Stimulated activated CD4-positive, alpha-beta T cell treated with anti-CD3 and anti-CD28 coated beads, Interleukin-12 subunit alpha, Interleukin-12 subunit beta, amount 100 ng/mL, for 4 hours (primary cell): ENCODE data around the gene AP2A2.

Experiments
- DNase-seq: peaks from one replicate; pipeline ENCODE4 v3.0.0-alpha.2; 2020

The AP2A2 gene

GRCh38 chr11:899724-900123 lies 25.9 kb upstream of the AP2A2 start:
- DNase-seq, result no peak

GRCh38 chr11:900545-900944 lies 25.1 kb upstream of the AP2A2 start:
- no peak for DNase-seq

GRCh38 chr11:901452-902061 lies 24.1 kb upstream of the AP2A2 start:
- DNase-seq, result no peak

- DNase-seq, result no peak
These were observed 21.3 kb upstream of the AP2A2 start for GRCh38 chr11:904380-904779.

GRCh38 chr11:905952-906351 lies 19.7 kb upstream of the AP2A2 start:
- DNase-seq, result no peak

- DNase-seq, result no peak
These were observed 18.0 kb upstream of the AP2A2 start for GRCh38 chr11:907668-908067.

- no peak for DNase-seq
These were observed 17.4 kb upstream of the AP2A2 start for GRCh38 chr11:908273-908672.

GRCh38 chr11:909406-909805 lies 16.3 kb upstream of the AP2A2 start:
- no peak for DNase-seq

GRCh38 chr11:910044-910588 lies 15.6 kb upstream of the AP2A2 start:
- DNase-seq, result no peak

GRCh38 chr11:910589-911030 lies 15.1 kb upstream of the AP2A2 start, which contains the start of gene CHID1:
Gene CHID1 (minus strand): TSS chr11:910810. CDS start chr11:904816, 5,994 bp downstream.
- DNase-seq, result peak; percentile 84

- DNase-seq, result peak; percentile 46
These were observed 14.4 kb upstream of the AP2A2 start for GRCh38 chr11:911031-911889.

GRCh38 chr11:911890-912219 lies 13.8 kb upstream of the AP2A2 start:
- no peak for DNase-seq

GRCh38 chr11:912266-912665 lies 13.4 kb upstream of the AP2A2 start:
- no peak for DNase-seq

GRCh38 chr11:913043-913442 lies 12.6 kb upstream of the AP2A2 start:
- no peak for DNase-seq

- no peak for DNase-seq
These were observed 11.5 kb upstream of the AP2A2 start for GRCh38 chr11:914204-914603.

- no peak for DNase-seq
These were observed 10.7 kb upstream of the AP2A2 start for GRCh38 chr11:914747-915501.

- DNase-seq, result no peak
These were observed 8.2 kb upstream of the AP2A2 start for GRCh38 chr11:917426-917825.

GRCh38 chr11:921921-922678 lies 3.6 kb upstream of the AP2A2 start:
- DNase-seq, result no peak

GRCh38 chr11:923691-924405 lies 1.8 kb upstream of the AP2A2 start:
- DNase-seq, result no peak

- DNase-seq, result no peak
These were observed 1.1 kb upstream of the AP2A2 start for GRCh38 chr11:924406-925157.

- no peak for DNase-seq
These were observed 543 bp upstream of the AP2A2 start for GRCh38 chr11:925158-925495.
